Measurements from ENCODE around the gene E2F4. TPM values are rescaled to one million over a fixed set of nuclear protein-coding genes. Genes with fewer than 3 reads are reported as not detected.

The E2F4 gene
- total and polyA plus RNA-seq, 2 of the 13 experiments (the other 11 are each of a cell fraction or from before 2014, with no cell fraction given) = 84.8 to 91.2 TPM

DNA sequence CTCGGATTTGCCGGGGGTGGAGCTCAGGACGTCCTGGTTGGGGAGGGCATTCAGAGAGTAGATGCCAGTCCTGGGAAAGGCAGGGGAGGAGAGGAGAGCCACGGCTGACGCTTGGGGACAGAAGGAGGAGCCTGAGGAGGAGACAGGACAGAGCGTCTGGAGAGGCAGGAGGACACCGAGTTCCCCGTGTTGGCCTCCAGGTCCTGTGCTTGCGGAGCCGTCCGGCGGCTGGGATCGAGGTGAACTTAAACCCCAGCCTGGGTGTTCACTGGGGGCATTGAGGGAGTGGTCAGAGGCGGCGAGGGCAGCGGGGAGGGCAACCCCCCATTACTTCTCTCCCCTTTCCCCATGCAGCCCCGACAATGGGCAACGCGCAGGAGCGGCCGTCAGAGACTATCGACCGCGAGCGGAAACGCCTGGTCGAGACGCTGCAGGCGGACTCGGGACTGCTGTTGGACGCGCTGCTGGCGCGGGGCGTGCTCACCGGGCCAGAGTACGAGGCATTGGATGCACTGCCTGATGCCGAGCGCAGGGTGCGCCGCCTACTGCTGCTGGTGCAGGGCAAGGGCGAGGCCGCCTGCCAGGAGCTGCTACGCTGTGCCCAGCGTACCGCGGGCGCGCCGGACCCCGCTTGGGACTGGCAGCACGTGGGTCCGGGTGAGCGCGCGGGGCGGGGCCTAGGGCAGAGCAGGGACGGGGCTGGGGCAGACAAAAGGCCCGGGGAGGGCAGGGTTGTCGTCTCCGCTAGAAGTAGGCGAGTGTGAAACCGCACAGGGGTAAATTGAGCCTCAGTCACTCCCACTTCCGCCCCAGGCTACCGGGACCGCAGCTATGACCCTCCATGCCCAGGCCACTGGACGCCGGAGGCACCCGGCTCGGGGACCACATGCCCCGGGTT, 17.9 kb upstream of the E2F4 start (continued):
- TF ChIP-seq, protein P1, sequence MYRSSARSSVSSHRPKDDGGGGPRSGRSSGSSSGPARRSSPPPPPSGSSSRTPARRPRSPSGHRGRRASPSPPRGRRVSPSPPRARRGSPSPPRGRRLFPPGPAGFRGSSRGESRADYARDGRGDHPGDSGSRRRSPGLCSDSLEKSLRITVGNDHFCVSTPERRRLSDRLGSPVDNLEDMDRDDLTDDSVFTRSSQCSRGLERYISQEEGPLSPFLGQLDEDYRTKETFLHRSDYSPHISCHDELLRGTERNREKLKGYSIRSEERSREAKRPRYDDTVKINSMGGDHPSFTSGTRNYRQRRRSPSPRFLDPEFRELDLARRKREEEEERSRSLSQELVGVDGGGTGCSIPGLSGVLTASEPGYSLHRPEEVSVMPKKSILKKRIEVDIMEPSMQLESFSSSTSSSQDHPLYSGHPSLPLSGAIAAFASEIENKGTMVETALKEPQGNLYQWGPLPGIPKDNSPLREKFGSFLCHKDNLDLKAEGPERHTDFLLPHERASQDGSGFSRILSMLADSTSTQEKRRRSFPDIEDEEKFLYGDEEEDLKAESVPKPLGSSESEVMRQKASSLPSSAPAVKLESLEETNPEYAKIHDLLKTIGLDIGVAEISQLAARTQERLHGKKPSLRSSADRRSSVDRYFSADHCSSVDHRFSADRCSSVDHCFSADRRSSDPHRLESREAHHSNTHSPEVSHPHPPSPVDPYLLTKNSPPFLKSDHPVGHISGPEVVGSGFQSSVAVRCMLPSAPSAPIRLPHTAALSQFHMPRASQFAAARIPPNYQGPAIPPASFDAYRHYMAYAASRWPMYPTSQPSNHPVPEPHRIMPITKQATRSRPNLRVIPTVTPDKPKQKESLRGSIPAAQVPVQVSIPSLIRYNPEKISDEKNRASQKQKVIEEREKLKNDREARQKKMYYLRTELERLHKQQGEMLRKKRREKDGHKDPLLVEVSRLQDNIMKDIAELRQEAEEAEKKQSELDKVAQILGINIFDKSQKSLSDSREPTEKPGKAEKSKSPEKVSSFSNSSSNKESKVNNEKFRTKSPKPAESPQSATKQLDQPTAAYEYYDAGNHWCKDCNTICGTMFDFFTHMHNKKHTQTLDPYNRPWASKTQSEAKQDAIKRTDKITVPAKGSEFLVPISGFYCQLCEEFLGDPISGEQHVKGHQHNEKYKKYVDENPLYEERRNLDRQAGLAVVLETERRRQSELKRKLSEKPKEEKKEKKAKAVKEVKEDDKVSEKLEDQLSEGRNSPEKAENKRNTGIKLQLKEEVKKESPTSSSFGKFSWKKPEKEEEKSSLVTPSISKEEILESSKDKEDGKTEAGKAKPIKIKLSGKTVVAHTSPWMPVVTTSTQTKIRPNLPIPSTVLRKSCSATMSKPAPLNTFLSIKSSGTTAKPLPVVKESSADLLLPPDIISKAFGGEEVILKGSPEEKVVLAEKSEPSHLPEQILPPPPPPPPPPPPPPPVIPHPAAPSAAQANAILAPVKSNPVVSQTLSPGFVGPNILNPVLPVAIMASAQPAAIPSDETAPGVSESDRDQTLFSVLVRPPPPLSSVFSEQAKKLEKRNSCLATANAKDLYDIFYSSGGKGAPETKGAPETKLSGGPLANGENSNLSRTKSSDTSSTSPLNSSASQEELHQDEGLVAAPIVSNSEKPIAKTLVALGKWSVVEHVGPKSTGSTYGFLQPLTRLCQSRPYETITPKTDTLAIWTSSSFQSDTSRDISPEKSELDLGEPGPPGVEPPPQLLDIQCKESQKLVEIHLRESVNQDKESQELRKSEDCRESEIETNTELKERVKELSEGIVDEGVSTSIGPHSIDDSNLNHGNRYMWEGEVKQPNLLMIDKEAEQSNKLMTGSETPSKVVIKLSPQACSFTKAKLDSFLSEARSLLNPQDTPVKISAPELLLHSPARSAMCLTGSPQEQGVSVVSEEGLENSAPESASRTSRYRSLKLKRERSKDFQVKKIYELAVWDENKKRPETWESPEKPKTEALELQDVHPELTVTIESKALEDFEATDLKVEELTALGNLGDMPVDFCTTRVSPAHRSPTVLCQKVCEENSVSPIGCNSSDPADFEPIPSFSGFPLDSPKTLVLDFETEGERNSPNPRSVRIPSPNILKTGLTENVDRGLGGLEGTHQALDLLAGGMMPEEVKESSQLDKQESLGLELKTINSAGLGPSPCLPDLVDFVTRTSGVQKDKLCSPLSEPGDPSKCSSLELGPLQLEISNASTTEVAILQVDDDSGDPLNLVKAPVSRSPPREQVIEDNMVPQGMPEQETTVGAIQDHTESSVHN (CRISPR knock-in tag; IDR thresholded peaks at IDR 0.05) = peak; percentile 71; the same call in 1 of the 2 replicates
- peak; percentile 86 for TF ChIP-seq XRCC5 (optimal IDR thresholded peaks at IDR 0.05; ENCODE audit: low read length)
- TF ChIP-seq ZNF562 (CRISPR knock-in tag; IDR thresholded peaks at IDR 0.05; ENCODE audit: borderline replicate concordance) = no peak
- no peak for TF ChIP-seq MAFF (IDR thresholded peaks at IDR 0.05; ENCODE audit: low read depth, low read length)
- no peak for TF ChIP-seq LCORL (IDR thresholded peaks at IDR 0.05)
- TF ChIP-seq LCORL (CRISPR knock-in tag; IDR thresholded peaks at IDR 0.05) = peak; percentile 93
- TF ChIP-seq ISX (CRISPR knock-in tag; conservative IDR thresholded peaks at IDR 0.05) = no peak
- TF ChIP-seq MBNL3 (CRISPR knock-in tag; conservative IDR thresholded peaks at IDR 0.05) = no peak
- TF ChIP-seq, protein P2, sequence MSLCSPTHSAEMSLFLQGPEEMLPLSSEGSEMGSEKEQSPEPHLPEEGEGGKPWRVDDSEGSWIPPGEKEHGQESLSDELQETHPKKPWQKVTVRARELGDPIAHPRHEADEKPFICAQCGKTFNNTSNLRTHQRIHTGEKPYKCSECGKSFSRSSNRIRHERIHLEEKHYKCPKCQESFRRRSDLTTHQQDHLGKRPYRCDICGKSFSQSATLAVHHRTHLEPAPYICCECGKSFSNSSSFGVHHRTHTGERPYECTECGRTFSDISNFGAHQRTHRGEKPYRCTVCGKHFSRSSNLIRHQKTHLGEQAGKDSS (CRISPR knock-in tag; IDR thresholded peaks at IDR 0.05; ENCODE audit: borderline replicate concordance, low read depth) = peak; percentile 88; the same call in 1 of the 2 replicates
- TF ChIP-seq, protein P3, sequence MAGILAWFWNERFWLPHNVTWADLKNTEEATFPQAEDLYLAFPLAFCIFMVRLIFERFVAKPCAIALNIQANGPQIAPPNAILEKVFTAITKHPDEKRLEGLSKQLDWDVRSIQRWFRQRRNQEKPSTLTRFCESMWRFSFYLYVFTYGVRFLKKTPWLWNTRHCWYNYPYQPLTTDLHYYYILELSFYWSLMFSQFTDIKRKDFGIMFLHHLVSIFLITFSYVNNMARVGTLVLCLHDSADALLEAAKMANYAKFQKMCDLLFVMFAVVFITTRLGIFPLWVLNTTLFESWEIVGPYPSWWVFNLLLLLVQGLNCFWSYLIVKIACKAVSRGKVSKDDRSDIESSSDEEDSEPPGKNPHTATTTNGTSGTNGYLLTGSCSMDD (CRISPR knock-in tag; IDR thresholded peaks at IDR 0.05) = 0 out of 2 replicates have a peak, but pooled peaks have one; percentile 23
- TF ChIP-seq ZNF672 (CRISPR knock-in tag; IDR thresholded peaks at IDR 0.05) = no peak
- TF ChIP-seq WIZ (CRISPR knock-in tag; IDR thresholded peaks at IDR 0.05) = peak; percentile 83
- TF ChIP-seq, protein P4, sequence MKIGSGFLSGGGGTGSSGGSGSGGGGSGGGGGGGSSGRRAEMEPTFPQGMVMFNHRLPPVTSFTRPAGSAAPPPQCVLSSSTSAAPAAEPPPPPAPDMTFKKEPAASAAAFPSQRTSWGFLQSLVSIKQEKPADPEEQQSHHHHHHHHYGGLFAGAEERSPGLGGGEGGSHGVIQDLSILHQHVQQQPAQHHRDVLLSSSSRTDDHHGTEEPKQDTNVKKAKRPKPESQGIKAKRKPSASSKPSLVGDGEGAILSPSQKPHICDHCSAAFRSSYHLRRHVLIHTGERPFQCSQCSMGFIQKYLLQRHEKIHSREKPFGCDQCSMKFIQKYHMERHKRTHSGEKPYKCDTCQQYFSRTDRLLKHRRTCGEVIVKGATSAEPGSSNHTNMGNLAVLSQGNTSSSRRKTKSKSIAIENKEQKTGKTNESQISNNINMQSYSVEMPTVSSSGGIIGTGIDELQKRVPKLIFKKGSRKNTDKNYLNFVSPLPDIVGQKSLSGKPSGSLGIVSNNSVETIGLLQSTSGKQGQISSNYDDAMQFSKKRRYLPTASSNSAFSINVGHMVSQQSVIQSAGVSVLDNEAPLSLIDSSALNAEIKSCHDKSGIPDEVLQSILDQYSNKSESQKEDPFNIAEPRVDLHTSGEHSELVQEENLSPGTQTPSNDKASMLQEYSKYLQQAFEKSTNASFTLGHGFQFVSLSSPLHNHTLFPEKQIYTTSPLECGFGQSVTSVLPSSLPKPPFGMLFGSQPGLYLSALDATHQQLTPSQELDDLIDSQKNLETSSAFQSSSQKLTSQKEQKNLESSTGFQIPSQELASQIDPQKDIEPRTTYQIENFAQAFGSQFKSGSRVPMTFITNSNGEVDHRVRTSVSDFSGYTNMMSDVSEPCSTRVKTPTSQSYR (CRISPR knock-in tag; IDR thresholded peaks at IDR 0.05; ENCODE audit: borderline replicate concordance) = no peak
- TF ChIP-seq ZNF282 (IDR thresholded peaks at IDR 0.05; ENCODE audit: partially characterized antibody) = no peak
- TF ChIP-seq ELF4 (CRISPR knock-in tag; IDR thresholded peaks at IDR 0.05; ENCODE audit: borderline replicate concordance) = no peak
- TF ChIP-seq REPIN1 (CRISPR knock-in tag; IDR thresholded peaks at IDR 0.05; ENCODE audit: borderline replicate concordance, low read depth) = peak; percentile 88
